HepG2 (cell line): ENCODE data around the gene ATP6V1G3. TPM values are rescaled to one million over a fixed set of nuclear protein-coding genes. Genes with fewer than 3 reads are reported as not detected.

ENCODE experiments used
- ATAC-seq: fragments of 200-7000 bp; cut with Tn5 transposase; 3 replicates; pipeline ENCODE4 v1.9.1; 2020; ENCODE audit warnings: mild to moderate bottlenecking, moderate library complexity
- BruUV-seq: library from RNA; stranded (reverse); fragments of 400-500 nt; replicated peaks from 2 replicates; lab custom pipeline; 2021; lab: Mats Ljungman, UMichigan
- CTCF ChIA-PET: fragments of 300-600 bp; formaldehyde crosslinking; extraction: SDS; loops from one replicate; lab custom pipeline; 2021; ENCODE audit warnings: low total read pairs, inconsistent platforms, low intra/inter-chr PET ratio; lab: Yijun Ruan, JAX
- POLR2A ChIA-PET: fragments of 350-600 bp; sonication (Branson Sonifier 250); formaldehyde crosslinking; loops from one replicate; lab custom pipeline; 2020; ENCODE audit warnings: antibody characterized with exemption, inconsistent platforms; lab: Yijun Ruan, JAX
- DNase-seq: peaks from one replicate; pipeline ENCODE4 v3.0.0-alpha.2; 2015; ENCODE audit warnings: low spot score
- FAIRE-seq: peaks from 3 replicates; lab custom pipeline; 2011; peaks lifted over from hg19 to GRCh38; lab: Jason Lieb, UNC
- H2AFZ ChIP-seq: one replicate; pipeline ENCODE4 v1.6.1; 2011; ENCODE audit warnings: low read length, inconsistent platforms
- H3K27ac ChIP-seq: fragments of 300-600 bp; 3 replicates; pipeline ENCODE4 v1.8.0; 2011; ENCODE audit warnings: mixed run types, mild to moderate bottlenecking, mixed read lengths, low read length, inconsistent platforms; ENCODE audit not compliant: insufficient read depth; ENCODE audit errors: extremely low read length
- H3K27me3 ChIP-seq, 2 experiments: fragments of 200-600 bp in 1 of 2; 2 replicates in 1 of 2; 3 replicates in 1 of 2; pipeline versions ENCODE4 v1.6.0 to v1.8.0; 2011; ENCODE audit warnings: low read length in 2 of 2, mild to moderate bottlenecking in 2 of 2, moderate library complexity in 2 of 2, inconsistent platforms in 1 of 2; ENCODE audit not compliant: insufficient read depth in 2 of 2, control insufficient read depth in 1 of 2
- H3K36me3 ChIP-seq, 2 experiments: fragments of 200-600 bp in 1 of 2; replicated peaks in 1 of 2; 2 replicates in 1 of 2; 3 replicates in 1 of 2; pipeline versions ENCODE4 v1.5.1 to v1.8.0; 2011; ENCODE audit warnings: low read length in 2 of 2, inconsistent platforms in 1 of 2; ENCODE audit not compliant: insufficient read depth in 2 of 2, control insufficient read depth in 1 of 2
- H3K4me1 ChIP-seq: 2 replicates; pipeline ENCODE4 v1.5.1; 2012; ENCODE audit warnings: low read length, inconsistent platforms; ENCODE audit not compliant: insufficient read depth
- H3K4me2 ChIP-seq: 2 replicates; pipeline ENCODE4 v1.6.0; 2011; ENCODE audit warnings: low read depth, low read length, inconsistent platforms
- H3K4me3 ChIP-seq, 3 experiments: fragments of 200-600 bp in 1 of 3; sonication (generic), shearing (Covaris generic) in 1 of 3; replicated peaks in 1 of 3; 2 replicates each; pipeline ENCODE4 v1.5.1; 2011 to 2016; ENCODE audit warnings: low read length in 3 of 3, inconsistent platforms in 2 of 3, low read depth in 2 of 3, mild to moderate bottlenecking in 2 of 3, control low read depth in 1 of 3, mixed read lengths in 1 of 3; ENCODE audit not compliant: insufficient read depth in 1 of 3
- H3K79me2 ChIP-seq: one replicate; pipeline ENCODE4 v1.6.1; 2011; ENCODE audit warnings: low read length, inconsistent platforms; ENCODE audit not compliant: insufficient read depth
- H3K9ac ChIP-seq: 2 replicates; pipeline ENCODE4 v1.6.0; 2011; ENCODE audit warnings: mild to moderate bottlenecking, low read depth, low read length, inconsistent platforms; ENCODE audit not compliant: insufficient read depth
- H3K9me3 ChIP-seq: 2 replicates; pipeline ENCODE4 v1.5.1; 2012; ENCODE audit warnings: mild to moderate bottlenecking, low read length
- H4K20me1 ChIP-seq: 2 replicates; pipeline ENCODE4 v1.6.0; 2011; ENCODE audit warnings: inconsistent platforms, mild to moderate bottlenecking, low read length, moderate library complexity; ENCODE audit not compliant: insufficient read depth
- CAMTA2 ChIP-seq: sonication (generic); formaldehyde crosslinking; IDR thresholded peaks from 2 replicates; pipeline ENCODE4 v1.4.0; 2020; ENCODE audit warnings: mild to moderate bottlenecking, missing genetic modification reagents, borderline replicate concordance
- ELF4 ChIP-seq: sonication (generic); formaldehyde crosslinking; IDR thresholded peaks from 2 replicates; pipeline ENCODE4 v1.5.0; 2020; ENCODE audit warnings: missing genetic modification reagents, mild to moderate bottlenecking, moderate library complexity, borderline replicate concordance
- HHEX ChIP-seq: IDR thresholded peaks from 2 replicates; pipeline ENCODE4 v1.6.1; 2016; ENCODE audit warnings: control low read depth
- NFIC ChIP-seq: IDR thresholded peaks from 2 replicates; pipeline ENCODE4 v1.6.1; 2012; ENCODE audit warnings: mild to moderate bottlenecking, low read length, inconsistent platforms
- ZNF143 ChIP-seq: sonication (generic); formaldehyde crosslinking; IDR thresholded peaks from 2 replicates; pipeline ENCODE4 v1.4.0; 2020; ENCODE audit warnings: missing genetic modification reagents
- ZNF782 ChIP-seq: sonication (generic); formaldehyde crosslinking; IDR thresholded peaks from 2 replicates; pipeline ENCODE4 v1.4.0; 2020; ENCODE audit warnings: missing genetic modification reagents, mild to moderate bottlenecking, borderline replicate concordance
- ZNF879 ChIP-seq: sonication (generic); formaldehyde crosslinking; IDR thresholded peaks from 2 replicates; pipeline ENCODE4 v1.8.1; 2023; ENCODE audit warnings: missing genetic modification reagents
- WGBS: methylation state at CpG from one replicate; pipeline ENCODE4 v1.1.6; 2017; ENCODE audit warnings: low lambda C conversion rate; 5-methylcytosine and 5-hydroxymethylcytosine counted together
- in situ Hi-C: cut with HindIII; loops from 2 replicates; pipeline ENCODE4 v1.10.0; 2017; ENCODE audit warnings: low pct_unique_long_range_greater_than_20kb; ENCODE audit not compliant: extremely low pct_ligation_motif_present
- intact Hi-C: fragments of 100-400 bp; cut with micrococcal nuclease; formaldehyde crosslinking; loops from one replicate; pipeline ENCODE4 v1.10.0; 2022; ENCODE audit not compliant: unreplicated experiment
- polyA plus RNA-seq, 8 experiments: library from polyadenylated mRNA; depleted of rRNA in 3 of 8; stranded (reverse) in 7 of 8; unstranded in 1 of 8; fragments of >200 nt; fragmentation: Illumina TruSeq in 4 of 8; extraction: Trizol in 4 of 8; gene quantifications; 2 replicates each; pipeline versions ENCODE4 v1.2.1 to v1.2.3, GENCODE V29; 2011 to 2016; ENCODE audit warnings: low read depth in 4 of 8, missing spikeins in 1 of 8, mixed read lengths in 1 of 8; ENCODE audit not compliant: insufficient read depth in 1 of 8
- total RNA-seq, 5 experiments: library from RNA; depleted of rRNA; stranded (reverse); fragments of >200 nt; fragmentation: Illumina TruSeq; extraction: Trizol; gene quantifications; 2 replicates each; pipeline ENCODE4 v1.2.3, GENCODE V29; 2016; ENCODE audit warnings: low read depth in 1 of 5
- TF ChIP-seq, protein P1 (sequence below): sonication (generic); formaldehyde crosslinking; IDR thresholded peaks from 2 replicates; pipeline ENCODE4 v1.5.0; 2020; ENCODE audit warnings: missing genetic modification reagents, mild to moderate bottlenecking, borderline replicate concordance
- TF ChIP-seq, protein P2 (sequence below): fragments of 450-650 bp; IDR thresholded peaks from 2 replicates; pipeline ENCODE4 v1.6.1; 2017; ENCODE audit warnings: mild to moderate bottlenecking
- TF ChIP-seq, protein P3 (sequence below): sonication (generic); formaldehyde crosslinking; IDR thresholded peaks from 2 replicates; pipeline ENCODE4 v1.4.0; 2020; ENCODE audit warnings: missing genetic modification reagents, borderline replicate concordance
- TF ChIP-seq, protein P4 (sequence below): sonication (generic); formaldehyde crosslinking; IDR thresholded peaks from 2 replicates; pipeline ENCODE4 v1.8.1; 2023; ENCODE audit warnings: mild to moderate bottlenecking, missing genetic modification reagents

ATP6V1G3 gene
- total and polyA plus RNA-seq, 2 of the 13 experiments (the other 11 are each of a cell fraction or from before 2014, with no cell fraction given) = not detected

DNA sequence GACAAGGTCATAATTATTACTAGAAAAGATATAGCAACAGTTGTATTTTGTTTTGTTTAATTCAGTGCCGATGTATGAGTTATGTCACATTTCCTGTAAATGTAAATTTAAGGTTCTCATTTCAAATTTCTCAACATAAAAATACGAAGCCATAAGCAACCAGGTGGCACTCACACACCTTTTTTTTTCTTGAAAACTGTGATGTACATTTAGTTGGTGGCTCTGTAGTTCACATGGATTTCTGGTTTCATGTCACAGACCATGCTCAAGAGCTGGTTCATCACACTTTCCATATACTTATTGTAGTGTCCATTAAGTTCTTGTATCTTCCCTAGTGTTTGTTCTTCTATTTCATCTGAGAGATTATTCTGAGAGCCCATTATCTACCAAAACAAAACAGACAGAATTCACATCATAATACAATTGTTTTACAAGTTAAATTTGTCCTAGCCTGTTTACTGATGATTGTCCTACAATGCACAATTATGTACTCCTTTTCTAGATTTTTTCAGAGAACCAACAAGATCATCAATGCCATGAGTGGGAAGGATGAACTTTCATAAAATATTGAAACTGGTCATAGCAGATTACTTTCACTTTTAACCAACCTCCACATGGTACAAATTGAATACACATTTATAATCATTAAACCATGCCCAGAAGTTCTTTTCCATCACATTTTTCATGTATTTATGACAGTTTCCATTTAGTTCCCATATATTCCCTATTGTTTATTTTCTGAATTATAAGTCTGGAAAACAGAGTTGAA lies 17.1 kb downstream of the ATP6V1G3 start (continued):
- TF ChIP-seq, protein P1, sequence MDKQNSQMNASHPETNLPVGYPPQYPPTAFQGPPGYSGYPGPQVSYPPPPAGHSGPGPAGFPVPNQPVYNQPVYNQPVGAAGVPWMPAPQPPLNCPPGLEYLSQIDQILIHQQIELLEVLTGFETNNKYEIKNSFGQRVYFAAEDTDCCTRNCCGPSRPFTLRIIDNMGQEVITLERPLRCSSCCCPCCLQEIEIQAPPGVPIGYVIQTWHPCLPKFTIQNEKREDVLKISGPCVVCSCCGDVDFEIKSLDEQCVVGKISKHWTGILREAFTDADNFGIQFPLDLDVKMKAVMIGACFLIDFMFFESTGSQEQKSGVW (CRISPR knock-in tag) = no peak
- TF ChIP-seq, protein P2, sequence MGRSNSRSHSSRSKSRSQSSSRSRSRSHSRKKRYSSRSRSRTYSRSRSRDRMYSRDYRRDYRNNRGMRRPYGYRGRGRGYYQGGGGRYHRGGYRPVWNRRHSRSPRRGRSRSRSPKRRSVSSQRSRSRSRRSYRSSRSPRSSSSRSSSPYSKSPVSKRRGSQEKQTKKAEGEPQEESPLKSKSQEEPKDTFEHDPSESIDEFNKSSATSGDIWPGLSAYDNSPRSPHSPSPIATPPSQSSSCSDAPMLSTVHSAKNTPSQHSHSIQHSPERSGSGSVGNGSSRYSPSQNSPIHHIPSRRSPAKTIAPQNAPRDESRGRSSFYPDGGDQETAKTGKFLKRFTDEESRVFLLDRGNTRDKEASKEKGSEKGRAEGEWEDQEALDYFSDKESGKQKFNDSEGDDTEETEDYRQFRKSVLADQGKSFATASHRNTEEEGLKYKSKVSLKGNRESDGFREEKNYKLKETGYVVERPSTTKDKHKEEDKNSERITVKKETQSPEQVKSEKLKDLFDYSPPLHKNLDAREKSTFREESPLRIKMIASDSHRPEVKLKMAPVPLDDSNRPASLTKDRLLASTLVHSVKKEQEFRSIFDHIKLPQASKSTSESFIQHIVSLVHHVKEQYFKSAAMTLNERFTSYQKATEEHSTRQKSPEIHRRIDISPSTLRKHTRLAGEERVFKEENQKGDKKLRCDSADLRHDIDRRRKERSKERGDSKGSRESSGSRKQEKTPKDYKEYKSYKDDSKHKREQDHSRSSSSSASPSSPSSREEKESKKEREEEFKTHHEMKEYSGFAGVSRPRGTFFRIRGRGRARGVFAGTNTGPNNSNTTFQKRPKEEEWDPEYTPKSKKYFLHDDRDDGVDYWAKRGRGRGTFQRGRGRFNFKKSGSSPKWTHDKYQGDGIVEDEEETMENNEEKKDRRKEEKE = no peak
- TF ChIP-seq ZNF782 = no peak
- TF ChIP-seq CAMTA2 (CRISPR knock-in tag) = no peak
- no peak for TF ChIP-seq ZNF879 (CRISPR knock-in tag)

DNA sequence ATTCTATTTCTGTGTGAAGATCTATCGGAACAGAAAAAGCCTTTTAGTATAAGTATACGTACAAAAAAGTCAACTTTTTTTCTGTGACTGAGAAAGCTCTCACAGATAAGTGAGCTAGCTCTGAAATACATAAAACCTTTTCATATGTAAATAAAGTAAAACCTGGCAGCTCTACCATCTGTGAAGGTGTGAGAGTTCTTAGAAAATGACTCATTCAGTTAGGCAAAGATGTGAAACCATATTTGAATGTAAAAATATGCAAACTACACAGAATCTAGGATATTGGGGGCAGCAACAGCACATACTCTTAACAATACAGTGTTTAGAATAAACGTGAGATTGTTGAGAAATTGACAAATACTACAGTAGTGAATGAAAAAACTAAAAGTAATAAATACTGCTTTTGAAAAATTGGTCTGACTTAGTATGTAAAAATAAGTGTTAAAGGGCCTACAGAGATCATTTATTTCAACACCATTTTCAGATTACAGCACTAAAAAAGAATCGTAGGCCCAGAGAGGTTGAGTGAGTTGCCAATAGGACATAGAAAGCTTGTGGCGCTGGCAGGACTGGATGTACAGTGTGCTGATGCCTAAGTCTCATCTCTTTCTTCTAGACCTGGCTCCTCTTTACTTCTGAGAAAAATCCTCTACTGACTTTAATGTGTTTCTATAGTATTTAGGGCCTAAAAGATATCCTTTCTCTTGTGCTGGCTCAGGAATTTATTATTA lies 19.8 kb downstream of the ATP6V1G3 start:
- no TSS peak for BruUV-seq
- Histone ChIP-seq H3K4me3 (no peak overlapping the region), H3K4me2 (no peak overlapping the region), H2AFZ (no peak overlapping the region), H3K27me3 (no peaks in the 10 kb centered on the region), H3K27ac (no peak overlapping the region), H3K79me2 (no peaks in the 10 kb centered on the region), H4K20me1 (no peaks in the 10 kb centered on the region), H3K4me1 (no peaks in the 10 kb centered on the region), H3K36me3 (no peaks in the 10 kb centered on the region), H3K9me3 (no peaks in the 10 kb centered on the region), H3K9ac (no peak overlapping the region)
- ChIA-PET POLR2A (no interaction called here), CTCF (no interaction called here)
- intact Hi-C loops (no loop called here), in situ Hi-C loops (no loop called here)
- 38% methylated on average over 5 of the region's 5 CpGs for WGBS
- no peak for ATAC-seq
- DNase-seq = no peak
- FAIRE-seq = no peak
- no peak for TF ChIP-seq NFIC
- no peak for TF ChIP-seq ELF4 (CRISPR knock-in tag)
- no peak for TF ChIP-seq ZNF143 (CRISPR knock-in tag)
- TF ChIP-seq, protein P3, sequence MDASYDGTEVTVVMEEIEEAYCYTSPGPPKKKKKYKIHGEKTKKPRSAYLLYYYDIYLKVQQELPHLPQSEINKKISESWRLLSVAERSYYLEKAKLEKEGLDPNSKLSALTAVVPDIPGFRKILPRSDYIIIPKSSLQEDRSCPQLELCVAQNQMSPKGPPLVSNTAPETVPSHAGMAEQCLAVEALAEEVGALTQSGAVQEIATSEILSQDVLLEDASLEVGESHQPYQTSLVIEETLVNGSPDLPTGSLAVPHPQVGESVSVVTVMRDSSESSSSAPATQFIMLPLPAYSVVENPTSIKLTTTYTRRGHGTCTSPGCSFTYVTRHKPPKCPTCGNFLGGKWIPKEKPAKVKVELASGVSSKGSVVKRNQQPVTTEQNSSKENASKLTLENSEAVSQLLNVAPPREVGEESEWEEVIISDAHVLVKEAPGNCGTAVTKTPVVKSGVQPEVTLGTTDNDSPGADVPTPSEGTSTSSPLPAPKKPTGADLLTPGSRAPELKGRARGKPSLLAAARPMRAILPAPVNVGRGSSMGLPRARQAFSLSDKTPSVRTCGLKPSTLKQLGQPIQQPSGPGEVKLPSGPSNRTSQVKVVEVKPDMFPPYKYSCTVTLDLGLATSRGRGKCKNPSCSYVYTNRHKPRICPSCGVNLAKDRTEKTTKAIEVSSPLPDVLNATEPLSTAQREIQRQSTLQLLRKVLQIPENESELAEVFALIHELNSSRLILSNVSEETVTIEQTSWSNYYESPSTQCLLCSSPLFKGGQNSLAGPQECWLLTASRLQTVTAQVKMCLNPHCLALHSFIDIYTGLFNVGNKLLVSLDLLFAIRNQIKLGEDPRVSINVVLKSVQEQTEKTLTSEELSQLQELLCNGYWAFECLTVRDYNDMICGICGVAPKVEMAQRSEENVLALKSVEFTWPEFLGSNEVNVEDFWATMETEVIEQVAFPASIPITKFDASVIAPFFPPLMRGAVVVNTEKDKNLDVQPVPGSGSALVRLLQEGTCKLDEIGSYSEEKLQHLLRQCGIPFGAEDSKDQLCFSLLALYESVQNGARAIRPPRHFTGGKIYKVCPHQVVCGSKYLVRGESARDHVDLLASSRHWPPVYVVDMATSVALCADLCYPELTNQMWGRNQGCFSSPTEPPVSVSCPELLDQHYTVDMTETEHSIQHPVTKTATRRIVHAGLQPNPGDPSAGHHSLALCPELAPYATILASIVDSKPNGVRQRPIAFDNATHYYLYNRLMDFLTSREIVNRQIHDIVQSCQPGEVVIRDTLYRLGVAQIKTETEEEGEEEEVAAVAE = no peak
- TF ChIP-seq HHEX = no peak
- TF ChIP-seq, protein P4, sequence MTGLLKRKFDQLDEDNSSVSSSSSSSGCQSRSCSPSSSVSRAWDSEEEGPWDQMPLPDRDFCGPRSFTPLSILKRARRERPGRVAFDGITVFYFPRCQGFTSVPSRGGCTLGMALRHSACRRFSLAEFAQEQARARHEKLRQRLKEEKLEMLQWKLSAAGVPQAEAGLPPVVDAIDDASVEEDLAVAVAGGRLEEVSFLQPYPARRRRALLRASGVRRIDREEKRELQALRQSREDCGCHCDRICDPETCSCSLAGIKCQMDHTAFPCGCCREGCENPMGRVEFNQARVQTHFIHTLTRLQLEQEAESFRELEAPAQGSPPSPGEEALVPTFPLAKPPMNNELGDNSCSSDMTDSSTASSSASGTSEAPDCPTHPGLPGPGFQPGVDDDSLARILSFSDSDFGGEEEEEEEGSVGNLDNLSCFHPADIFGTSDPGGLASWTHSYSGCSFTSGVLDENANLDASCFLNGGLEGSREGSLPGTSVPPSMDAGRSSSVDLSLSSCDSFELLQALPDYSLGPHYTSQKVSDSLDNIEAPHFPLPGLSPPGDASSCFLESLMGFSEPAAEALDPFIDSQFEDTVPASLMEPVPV = no peak
